Stimulated activated CD4-positive, alpha-beta T cell treated with anti-CD3 and anti-CD28 coated beads, TNF-alpha, amount 100 ng/mL, for 48 hours (primary cell): ENCODE results near the gene TANC2.
"Not testable (repeated sequence)": the region's sequence is repeated elsewhere in the genome, so short reads cannot be mapped to it uniquely, and the experiment has no call there.

Experiments
- DNase-seq, 3 donors: peaks; one replicate each; pipeline ENCODE4 v3.0.0-alpha.2; 2020; ENCODE audit warnings: low read depth in 3 of 3

The TANC2 gene

GRCh38 chr17:62964506-62964905 lies 1.5 kb upstream of the TANC2 start:
- no peak for DNase-seq

- DNase-seq = peak; percentile 38 to 48 (median 39)
Observed at GRCh38 chr17:62965174-62965685, 805 bp upstream of the TANC2 start.

- DNase-seq = peak in 1 of 3 donors; percentile 44
Observed at GRCh38 chr17:62966426-62967204, 580 bp downstream of the TANC2 start.

GRCh38 chr17:62967205-62967529 lies 1.1 kb downstream of the TANC2 start:
- no peak for DNase-seq

GRCh38 chr17:62968445-62968923 lies 2.4 kb downstream of the TANC2 start:
- peak in 1 of 3 donors; percentile 15 for DNase-seq

- no peak for DNase-seq
Observed at GRCh38 chr17:62970610-62971009, 4.6 kb downstream of the TANC2 start.

GRCh38 chr17:62971853-62972252 lies 5.8 kb downstream of the TANC2 start:
- no peak for DNase-seq

GRCh38 chr17:62974788-62975187 lies 8.8 kb downstream of the TANC2 start:
- DNase-seq = no peak

GRCh38 chr17:62975206-62975605 lies 9.2 kb downstream of the TANC2 start:
- no peak for DNase-seq

- DNase-seq = not testable (repeated sequence)
Observed at GRCh38 chr17:62976643-62977231, 10.7 kb downstream of the TANC2 start.

- DNase-seq = no peak
Observed at GRCh38 chr17:62980842-62981241, 14.8 kb downstream of the TANC2 start.

GRCh38 chr17:62981933-62982332 lies 15.9 kb downstream of the TANC2 start:
- no peak for DNase-seq

- no peak for DNase-seq
Observed at GRCh38 chr17:62984801-62985200, 18.8 kb downstream of the TANC2 start.

GRCh38 chr17:62986549-62986948 lies 20.5 kb downstream of the TANC2 start:
- DNase-seq = no peak

GRCh38 chr17:62987136-62987535 lies 21.1 kb downstream of the TANC2 start:
- DNase-seq = no peak

GRCh38 chr17:62989501-62989900 lies 23.5 kb downstream of the TANC2 start:
- no peak for DNase-seq

- no peak for DNase-seq
Observed at GRCh38 chr17:62994931-62995330, 28.9 kb downstream of the TANC2 start.

GRCh38 chr17:62995377-62995885 lies 29.4 kb downstream of the TANC2 start:
- no peak for DNase-seq

- no peak for DNase-seq
Observed at GRCh38 chr17:62996221-62996620, 30.2 kb downstream of the TANC2 start.

- DNase-seq = no peak
Observed at GRCh38 chr17:62998166-62998565, 32.1 kb downstream of the TANC2 start.

GRCh38 chr17:62998665-62999393 lies 32.8 kb downstream of the TANC2 start:
- no peak for DNase-seq

GRCh38 chr17:62999736-63000135 lies 33.7 kb downstream of the TANC2 start:
- no peak for DNase-seq
